Fibroblast of mammary gland (primary cell): ENCODE results near the gene ZNF334.
A peak's percentile ranks its signal among the peaks of the same experiment; 100 is the strongest.

Source experiments
- DNase-seq: peaks from one replicate; pipeline ENCODE4 v3.0.0-alpha.2; 2010; ENCODE audit warnings: low read depth
- H3K4me3 ChIP-seq: 2 replicates; pipeline ENCODE4 v1.5.1; 2011; ENCODE audit warnings: low read depth, mild to moderate bottlenecking, low read length, moderate library complexity; ENCODE audit not compliant: control insufficient read depth
- TF ChIP-seq, protein P1 (sequence below): conservative IDR thresholded peaks from 2 replicates; pipeline ENCODE4 v1.5.1; 2011; ENCODE audit warnings: low read depth, low read length, inconsistent platforms; ENCODE audit not compliant: control insufficient read depth, insufficient read depth

Gene ZNF334

DNA sequence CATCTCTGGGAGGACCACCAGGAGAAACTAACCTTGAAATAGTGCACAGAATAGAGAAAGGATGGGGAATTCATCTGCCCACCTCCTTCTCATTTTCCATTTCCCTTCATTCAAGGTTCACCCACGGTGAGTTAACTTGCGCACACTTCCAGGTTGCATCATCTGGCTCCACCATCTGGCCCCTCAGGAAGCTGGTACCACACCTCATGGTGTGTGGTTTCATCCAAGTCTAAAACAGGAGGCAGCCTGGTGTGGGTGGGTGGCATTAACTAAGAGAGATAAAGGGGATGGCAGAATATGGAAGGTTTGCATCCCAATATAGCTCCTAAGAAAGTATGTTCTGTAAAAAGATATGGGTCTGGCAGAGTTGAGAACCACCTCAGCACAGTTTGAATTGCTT, 3.8 kb downstream of the ZNF334 start:
- TF ChIP-seq, protein P1, sequence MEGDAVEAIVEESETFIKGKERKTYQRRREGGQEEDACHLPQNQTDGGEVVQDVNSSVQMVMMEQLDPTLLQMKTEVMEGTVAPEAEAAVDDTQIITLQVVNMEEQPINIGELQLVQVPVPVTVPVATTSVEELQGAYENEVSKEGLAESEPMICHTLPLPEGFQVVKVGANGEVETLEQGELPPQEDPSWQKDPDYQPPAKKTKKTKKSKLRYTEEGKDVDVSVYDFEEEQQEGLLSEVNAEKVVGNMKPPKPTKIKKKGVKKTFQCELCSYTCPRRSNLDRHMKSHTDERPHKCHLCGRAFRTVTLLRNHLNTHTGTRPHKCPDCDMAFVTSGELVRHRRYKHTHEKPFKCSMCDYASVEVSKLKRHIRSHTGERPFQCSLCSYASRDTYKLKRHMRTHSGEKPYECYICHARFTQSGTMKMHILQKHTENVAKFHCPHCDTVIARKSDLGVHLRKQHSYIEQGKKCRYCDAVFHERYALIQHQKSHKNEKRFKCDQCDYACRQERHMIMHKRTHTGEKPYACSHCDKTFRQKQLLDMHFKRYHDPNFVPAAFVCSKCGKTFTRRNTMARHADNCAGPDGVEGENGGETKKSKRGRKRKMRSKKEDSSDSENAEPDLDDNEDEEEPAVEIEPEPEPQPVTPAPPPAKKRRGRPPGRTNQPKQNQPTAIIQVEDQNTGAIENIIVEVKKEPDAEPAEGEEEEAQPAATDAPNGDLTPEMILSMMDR: no peak
- no peak for DNase-seq
- H3K4me3 ChIP-seq: no peak overlapping the region

DNA sequence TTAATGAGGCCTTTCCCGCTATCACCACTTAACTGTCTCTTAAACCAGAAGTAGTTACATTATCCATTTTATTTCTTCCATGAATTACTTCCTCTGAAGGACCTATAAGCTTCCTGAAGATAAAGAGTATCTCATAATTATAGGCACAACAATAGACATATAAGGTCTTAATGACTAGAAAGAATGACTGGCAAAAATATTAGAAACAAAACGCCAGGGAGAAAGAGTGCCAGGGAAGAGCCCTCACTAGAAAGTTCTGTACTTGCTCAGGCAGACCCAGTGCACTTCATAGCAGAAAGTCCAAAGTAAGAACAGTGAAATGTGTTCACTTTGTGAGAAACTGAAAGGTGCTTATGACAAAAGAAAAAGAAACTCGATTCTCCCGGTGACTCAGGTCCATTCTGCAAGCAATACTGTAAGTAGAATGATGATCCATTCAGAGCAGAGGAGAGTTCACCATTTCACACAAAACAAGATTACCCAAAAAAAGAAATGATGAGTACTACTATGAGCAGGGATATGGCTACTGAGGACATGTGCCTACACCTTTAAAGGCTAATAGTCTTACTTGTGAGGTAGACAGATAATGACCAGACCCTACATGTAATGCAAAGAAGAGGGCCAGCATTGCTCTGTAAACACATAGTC, 5.5 kb downstream of the ZNF334 start:
- TF ChIP-seq, protein P1: no peak

GRCh38 chr20:46505506-46505905, 7.9 kb downstream of the ZNF334 start:
- no peak for DNase-seq
- TF ChIP-seq, protein P1: no peak
- H3K4me3 ChIP-seq: no peak overlapping the region

More for the DNA sequence above, 5.5 kb downstream of the ZNF334 start:
- no peak overlapping the region for H3K4me3 ChIP-seq
- no peak for DNase-seq

DNA sequence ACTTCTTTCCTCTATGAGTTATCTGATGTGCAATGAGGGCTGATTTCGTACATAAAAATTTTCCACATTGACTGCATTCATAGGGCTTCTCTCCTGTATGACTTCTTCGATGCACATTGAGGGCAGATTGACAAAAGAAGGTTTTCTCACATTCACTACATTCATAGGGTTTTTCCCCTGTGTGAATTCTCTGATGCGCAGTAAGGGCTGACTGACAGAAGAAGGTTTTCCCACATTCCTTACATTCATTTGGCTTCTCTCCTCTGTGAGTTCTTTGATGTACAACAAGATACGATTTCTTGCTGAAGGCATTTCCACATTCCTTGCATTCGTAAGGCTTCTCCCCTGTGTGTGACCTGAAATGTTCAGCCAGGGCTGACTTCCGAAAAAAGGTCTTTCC, 11.4 kb downstream of the ZNF334 start:
- DNase-seq: no peak
- TF ChIP-seq, protein P1: no peak
- H3K4me3 ChIP-seq: no peak overlapping the region

- TF ChIP-seq, protein P1: no peak
- H3K4me3 ChIP-seq: no peak overlapping the region
- DNase-seq: peak; percentile 6
Observed at GRCh38 chr20:46501337-46501942, 11.9 kb downstream of the ZNF334 start.

- no peak for DNase-seq
- H3K4me3 ChIP-seq: no peak overlapping the region
- TF ChIP-seq, protein P1: no peak
Observed at GRCh38 chr20:46494077-46494476, 19.3 kb downstream of the ZNF334 start.
